Osteocyte (in vitro differentiated cells): ENCODE results near the gene TTC33. TPM values are rescaled to one million over a fixed set of nuclear protein-coding genes. Genes with fewer than 3 reads are reported as not detected.
A peak's percentile ranks its signal among the peaks of the same experiment; 100 is the strongest.

Experiments
- DNase-seq: peaks from one replicate; pipeline ENCODE4 v3.0.0; 2021; ENCODE audit warnings: mixed read lengths; ENCODE audit not compliant: unreplicated experiment; ENCODE audit errors: extremely low spot score
- H3K27ac Mint-ChIP-seq: one replicate; pipeline ENCODE4 v1.8.0; 2021; ENCODE audit warnings: mild to moderate bottlenecking, mixed read lengths; ENCODE audit not compliant: unreplicated experiment
- H3K27me3 Mint-ChIP-seq: one replicate; pipeline ENCODE4 v1.8.0; 2021; ENCODE audit warnings: mixed read lengths; ENCODE audit not compliant: unreplicated experiment
- H3K36me3 Mint-ChIP-seq: one replicate; pipeline ENCODE4 v1.8.0; 2021; ENCODE audit warnings: mixed read lengths; ENCODE audit not compliant: unreplicated experiment
- H3K4me1 Mint-ChIP-seq: one replicate; pipeline ENCODE4 v1.8.0; 2021; ENCODE audit warnings: mixed read lengths; ENCODE audit not compliant: unreplicated experiment
- H3K4me3 Mint-ChIP-seq: one replicate; pipeline ENCODE4 v1.8.0; 2021; ENCODE audit warnings: mild to moderate bottlenecking, moderate library complexity, mixed read lengths; ENCODE audit not compliant: unreplicated experiment
- H3K9me3 Mint-ChIP-seq: one replicate; pipeline ENCODE4 v1.8.0; 2021; ENCODE audit warnings: mixed read lengths; ENCODE audit not compliant: unreplicated experiment
- total RNA-seq: library from RNA; stranded (reverse); gene quantifications from 2 replicates; pipeline ENCODE4 v1.2.1, GENCODE V29; 2021
- TF ChIP-seq, protein P1 (sequence below): fragments of 200-600 bp; sonication (generic); IDR thresholded peaks from 2 replicates; pipeline ENCODE4 v1.5.0; 2021; ENCODE audit warnings: antibody characterized with exemption, mild to moderate bottlenecking, moderate library complexity

The TTC33 gene
- total RNA-seq, 1 donor from 2014 or later = 18.1 TPM

- Mint-ChIP-seq H3K36me3 (peaks cover 63% of the 10 kb centered on the region), H3K4me3 (peak overlapping the region; percentile 99), H3K9me3 (no peaks in the 10 kb centered on the region), H3K27me3 (no peaks in the 10 kb centered on the region), H3K27ac (peak overlapping the region; percentile 90), H3K4me1 (peaks cover 50% of the 10 kb centered on the region)
- no peak for DNase-seq
- TF ChIP-seq, protein P1, sequence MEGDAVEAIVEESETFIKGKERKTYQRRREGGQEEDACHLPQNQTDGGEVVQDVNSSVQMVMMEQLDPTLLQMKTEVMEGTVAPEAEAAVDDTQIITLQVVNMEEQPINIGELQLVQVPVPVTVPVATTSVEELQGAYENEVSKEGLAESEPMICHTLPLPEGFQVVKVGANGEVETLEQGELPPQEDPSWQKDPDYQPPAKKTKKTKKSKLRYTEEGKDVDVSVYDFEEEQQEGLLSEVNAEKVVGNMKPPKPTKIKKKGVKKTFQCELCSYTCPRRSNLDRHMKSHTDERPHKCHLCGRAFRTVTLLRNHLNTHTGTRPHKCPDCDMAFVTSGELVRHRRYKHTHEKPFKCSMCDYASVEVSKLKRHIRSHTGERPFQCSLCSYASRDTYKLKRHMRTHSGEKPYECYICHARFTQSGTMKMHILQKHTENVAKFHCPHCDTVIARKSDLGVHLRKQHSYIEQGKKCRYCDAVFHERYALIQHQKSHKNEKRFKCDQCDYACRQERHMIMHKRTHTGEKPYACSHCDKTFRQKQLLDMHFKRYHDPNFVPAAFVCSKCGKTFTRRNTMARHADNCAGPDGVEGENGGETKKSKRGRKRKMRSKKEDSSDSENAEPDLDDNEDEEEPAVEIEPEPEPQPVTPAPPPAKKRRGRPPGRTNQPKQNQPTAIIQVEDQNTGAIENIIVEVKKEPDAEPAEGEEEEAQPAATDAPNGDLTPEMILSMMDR = no peak
These were observed 72.5 kb downstream of the TTC33 start for GRCh38 chr5:40683305-40683704.

DNA sequence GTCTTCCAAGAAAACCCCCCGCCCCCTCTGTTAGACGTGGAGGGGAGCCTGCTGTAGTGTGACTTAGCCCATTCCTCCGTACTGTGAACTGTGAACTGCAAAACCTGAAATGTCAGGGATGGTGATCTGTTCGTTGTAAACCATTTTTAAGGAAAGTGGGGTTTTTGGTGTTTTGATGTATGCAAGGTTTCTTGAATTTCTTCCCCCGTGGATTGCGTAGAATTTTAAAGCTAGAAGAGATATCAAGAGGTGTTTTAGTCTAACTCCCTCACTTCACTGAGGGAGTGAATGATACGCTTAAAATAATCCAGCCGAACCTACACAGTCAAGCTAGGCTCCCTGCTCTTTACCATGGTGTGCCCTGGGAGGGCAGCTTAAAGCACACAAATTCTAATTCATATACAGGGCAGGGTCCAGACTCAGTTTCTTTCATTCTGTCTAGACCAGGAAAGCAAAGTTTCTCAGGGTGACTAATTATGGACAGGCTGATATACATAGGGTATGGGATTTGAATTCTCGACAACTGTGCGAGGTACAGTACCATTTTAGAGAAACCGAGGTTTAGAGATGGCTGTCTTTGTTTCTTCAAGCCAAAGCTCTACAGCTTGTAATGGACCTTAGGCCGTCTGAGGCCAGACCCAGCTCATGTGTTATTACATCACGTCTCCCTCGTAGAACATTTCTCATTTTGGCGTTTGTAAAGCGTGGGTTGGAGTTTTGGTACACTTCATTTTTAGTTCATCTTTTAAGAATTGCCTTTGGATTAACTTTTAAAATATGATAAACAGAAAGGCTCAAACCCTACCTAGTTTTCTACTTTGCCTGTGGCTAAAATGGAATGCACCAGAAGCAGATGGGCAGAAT is 73.4 kb downstream of the TTC33 start:
- Mint-ChIP-seq H3K27me3 (no peaks in the 10 kb centered on the region), H3K36me3 (peaks cover 58% of the 10 kb centered on the region), H3K9me3 (no peaks in the 10 kb centered on the region), H3K27ac (peak overlapping the region; percentile 90), H3K4me3 (peak overlapping the region; percentile 99), H3K4me1 (peaks cover 48% of the 10 kb centered on the region)
- TF ChIP-seq, protein P1 = no peak
- no peak for DNase-seq

DNA sequence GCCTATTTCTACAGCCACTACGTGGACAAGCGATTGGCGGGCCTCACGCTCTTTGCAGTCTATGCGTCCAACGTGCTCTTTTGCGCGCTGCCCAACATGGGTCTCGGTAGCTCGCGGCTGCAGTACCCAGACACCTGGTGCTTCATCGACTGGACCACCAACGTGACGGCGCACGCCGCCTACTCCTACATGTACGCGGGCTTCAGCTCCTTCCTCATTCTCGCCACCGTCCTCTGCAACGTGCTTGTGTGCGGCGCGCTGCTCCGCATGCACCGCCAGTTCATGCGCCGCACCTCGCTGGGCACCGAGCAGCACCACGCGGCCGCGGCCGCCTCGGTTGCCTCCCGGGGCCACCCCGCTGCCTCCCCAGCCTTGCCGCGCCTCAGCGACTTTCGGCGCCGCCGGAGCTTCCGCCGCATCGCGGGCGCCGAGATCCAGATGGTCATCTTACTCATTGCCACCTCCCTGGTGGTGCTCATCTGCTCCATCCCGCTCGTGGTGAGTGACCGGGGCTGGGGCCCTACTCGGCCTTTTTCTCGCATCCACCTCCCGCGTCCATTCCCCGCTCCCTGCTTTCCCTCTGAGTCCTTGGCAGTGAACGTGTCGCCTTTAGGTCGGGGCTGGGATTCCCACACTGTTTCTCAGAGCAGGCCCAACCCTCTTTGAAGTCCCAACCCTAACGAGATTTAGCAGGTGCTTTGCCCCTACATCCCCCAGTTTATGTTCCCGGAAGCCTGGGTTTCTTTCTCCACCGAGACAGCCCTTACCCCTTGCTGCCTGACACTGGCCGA is 74.2 kb downstream of the TTC33 start:
- H3K36me3 Mint-ChIP-seq = peaks cover 54% of the 10 kb centered on the region
- peak overlapping the region; percentile 99 for H3K4me3 Mint-ChIP-seq
- no peak for DNase-seq
- H3K4me1 Mint-ChIP-seq = peaks cover 48% of the 10 kb centered on the region
- no peaks in the 10 kb centered on the region for H3K27me3 Mint-ChIP-seq
- H3K27ac Mint-ChIP-seq = peak overlapping the region; percentile 95
- H3K9me3 Mint-ChIP-seq = no peaks in the 10 kb centered on the region
- TF ChIP-seq, protein P1 = no peak

- H3K9me3 Mint-ChIP-seq = no peaks in the 10 kb centered on the region
- peaks cover 45% of the 10 kb centered on the region for H3K4me1 Mint-ChIP-seq
- no peak for DNase-seq
- peak overlapping the region; percentile 99 for H3K4me3 Mint-ChIP-seq
- H3K36me3 Mint-ChIP-seq = peaks cover 49% of the 10 kb centered on the region
- TF ChIP-seq, protein P1 = peak; percentile 51
- H3K27me3 Mint-ChIP-seq = no peaks in the 10 kb centered on the region
- peak overlapping the region; percentile 95 for H3K27ac Mint-ChIP-seq
These were observed 74.9 kb downstream of the TTC33 start for GRCh38 chr5:40680741-40681362.
